Sigmoid colon (tissue), 7 donors: Measurements from ENCODE around the gene KCNQ1OT1. TPM values are rescaled to one million over a fixed set of nuclear protein-coding genes. Genes with fewer than 3 reads are reported as not detected.

Experiments used
- DNase-seq: peaks from one replicate; pipeline ENCODE4 v3.0.0-alpha.2; 2019
- H3K27ac ChIP-seq, 4 donors: fragments of 200-600 bp; sonication (generic); one replicate each; pipeline ENCODE4 v1.5.1; 2016 to 2019; ENCODE audit warnings: mild to moderate bottlenecking in 1 of 4
- H3K27me3 ChIP-seq, 3 donors: fragments of 200-600 bp; sonication (generic); one replicate each; pipeline ENCODE4 v1.5.1; 2019; ENCODE audit warnings: mild to moderate bottlenecking in 1 of 3
- H3K36me3 ChIP-seq, 4 donors: fragments of 200-600 bp; sonication (generic); one replicate each; pipeline ENCODE4 v1.5.1; 2016 to 2019
- H3K4me1 ChIP-seq, 4 donors: fragments of 200-600 bp; sonication (generic); one replicate each; pipeline ENCODE4 v1.5.1; 2017 to 2019
- H3K4me3 ChIP-seq, 4 donors: fragments of 200-600 bp; sonication (generic); one replicate each; pipeline ENCODE4 v1.5.1; 2017 to 2019; ENCODE audit warnings: mild to moderate bottlenecking in 2 of 4, moderate library complexity in 1 of 4
- H3K9me3 ChIP-seq, 4 donors: fragments of 200-600 bp in 3 of 4; sonication (generic) in 3 of 4; one replicate each; pipeline versions ENCODE4 v1.5.1 to v1.6.1; 2013 to 2019
- CTCF ChIP-seq, 4 experiments: fragments of 450-650 bp in 3 of 4; fragments of 200-600 bp in 1 of 4; IDR thresholded peaks; one replicate each; pipeline ENCODE4 v1.5.1; 2016 to 2019; ENCODE audit warnings: antibody characterized with exemption in 4 of 4, mild to moderate bottlenecking in 3 of 4, moderate library complexity in 2 of 4
- EP300 ChIP-seq, 4 donors: sonication (generic); formaldehyde crosslinking; IDR thresholded peaks; one replicate each; pipeline ENCODE4 v1.6.1; 2017; ENCODE audit warnings: antibody characterized with exemption in 4 of 4
- POLR2A ChIP-seq, 2 donors: fragments of 450-650 bp; IDR thresholded peaks; one replicate each; pipeline ENCODE4 v1.6.1; 2016; ENCODE audit warnings: antibody characterized with exemption in 2 of 2, mild to moderate bottlenecking in 2 of 2, moderate library complexity in 2 of 2
- POLR2AphosphoS5 ChIP-seq, 4 donors: sonication (generic); formaldehyde crosslinking; IDR thresholded peaks; one replicate each; pipeline ENCODE4 v1.6.1; 2017; ENCODE audit warnings: antibody characterized with exemption in 4 of 4
- WGBS, 2 donors: extraction: QIAGEN DNeasy Blood & Tissue Kit; methylation state at CpG; one replicate each; pipeline ENCODE4 v1.1.7; 2013; 5-methylcytosine and 5-hydroxymethylcytosine counted together
- intact Hi-C: fragments of 100-400 bp; cut with DNase I; formaldehyde crosslinking; loops from one replicate; pipeline ENCODE4 v1.15.1; 2023
- polyA plus RNA-seq, 3 donors: library from polyadenylated mRNA; stranded (reverse); fragments of 200-250 nt; gene quantifications; one replicate each; pipeline ENCODE4 v1.2.3, GENCODE V29; 2013
- total RNA-seq, 4 donors: library from RNA; depleted of rRNA; stranded (reverse); fragments of >200 nt; gene quantifications; one replicate each; pipeline ENCODE4 v1.1.0, GENCODE V29; 2016
- donor health status: healthy with polysubstance abuse.
- donor health status: Bipolar disorder and iron deficiency.
- donor health status: healthy.

KCNQ1OT1 gene
- total and polyA plus RNA-seq, 7 donors = under 0.01 to 3.6 (median 0.99) TPM

- TF ChIP-seq EP300 (IDR thresholded peaks at IDR 0.05) (no peak), POLR2AphosphoS5 (IDR thresholded peaks at IDR 0.05) (no peak), CTCF (IDR thresholded peaks at IDR 0.05) (no peak), POLR2A (IDR thresholded peaks at IDR 0.05) (no peak)
- 95 to 96% methylated on average over 7 of the region's 7 CpGs for WGBS, 2 donors
- intact Hi-C loops = no loop called here
- Histone ChIP-seq H3K9me3 (no peaks in the 10 kb centered on the region), H3K27me3 (no peaks in the 10 kb centered on the region), H3K4me1 (peaks cover 0 to 27% (median 12%) of the 10 kb centered on the region in 4 donors), H3K4me3 (no peak overlapping the region), H3K27ac (no peak overlapping the region), H3K36me3 (no peaks in the 10 kb centered on the region)
- peak; percentile 60 for DNase-seq
Observed at GRCh38 chr11:2686360-2687222, 13.2 kb downstream of the KCNQ1OT1 start.

GRCh38 chr11:2685566-2686359 lies 14.0 kb downstream of the KCNQ1OT1 start:
- Histone ChIP-seq H3K36me3 (no peaks in the 10 kb centered on the region), H3K27me3 (no peaks in the 10 kb centered on the region), H3K9me3 (no peaks in the 10 kb centered on the region), H3K4me3 (no peak overlapping the region), H3K4me1 (peaks cover 0 to 19% (median 8%) of the 10 kb centered on the region in 4 donors), H3K27ac (no peak overlapping the region)
- no peak for TF ChIP-seq CTCF (IDR thresholded peaks at IDR 0.05)
- TF ChIP-seq POLR2AphosphoS5 (IDR thresholded peaks at IDR 0.05) = no peak
- TF ChIP-seq POLR2A (IDR thresholded peaks at IDR 0.05) = no peak
- no peak for TF ChIP-seq EP300 (IDR thresholded peaks at IDR 0.05)
- peak; percentile 26 for DNase-seq
- 94 to 95% methylated on average over 13 of the region's 13 CpGs for WGBS, 2 donors
- intact Hi-C loops = no loop called here

- H3K4me3 ChIP-seq = no peak overlapping the region
- WGBS, 2 donors = 89 to 93% methylated on average over 6 of the region's 6 CpGs
- peak; percentile 24 for DNase-seq
Observed at GRCh38 chr11:2685051-2685450, 14.7 kb downstream of the KCNQ1OT1 start.

GRCh38 chr11:2684581-2684980 lies 15.2 kb downstream of the KCNQ1OT1 start:
- Histone ChIP-seq H3K36me3 (no peaks in the 10 kb centered on the region), H3K4me1 (peaks cover 0 to 19% (median 6%) of the 10 kb centered on the region in 4 donors), H3K4me3 (no peak overlapping the region), H3K27me3 (no peaks in the 10 kb centered on the region), H3K27ac (no peak overlapping the region), H3K9me3 (no peaks in the 10 kb centered on the region)
- intact Hi-C loops = no loop called here
- peak; percentile 33 for DNase-seq
- no peak for TF ChIP-seq POLR2AphosphoS5 (IDR thresholded peaks at IDR 0.05)
- no peak for TF ChIP-seq POLR2A (IDR thresholded peaks at IDR 0.05)
- no peak for TF ChIP-seq CTCF (IDR thresholded peaks at IDR 0.05)
- no peak for TF ChIP-seq EP300 (IDR thresholded peaks at IDR 0.05)
- WGBS, 2 donors = 98 to 100% methylated on average over 1 of the region's 1 CpG

More at GRCh38 chr11:2685051-2685450, 14.7 kb downstream of the KCNQ1OT1 start:
- TF ChIP-seq POLR2AphosphoS5 (IDR thresholded peaks at IDR 0.05) = no peak
- TF ChIP-seq POLR2A (IDR thresholded peaks at IDR 0.05) = no peak
- TF ChIP-seq EP300 (IDR thresholded peaks at IDR 0.05) = no peak
- TF ChIP-seq CTCF (IDR thresholded peaks at IDR 0.05) = no peak
- Histone ChIP-seq H3K4me1 (peaks cover 0 to 19% (median 8%) of the 10 kb centered on the region in 4 donors), H3K36me3 (no peaks in the 10 kb centered on the region), H3K27me3 (no peaks in the 10 kb centered on the region), H3K27ac (no peak overlapping the region), H3K9me3 (no peaks in the 10 kb centered on the region)
- intact Hi-C loops = no loop called here
